SK-N-MC (cell line): ENCODE measurements around the gene HDAC1.

Experiments
- EZH2 ChIP-seq: fragments of 200-600 bp; sonication (generic); IDR thresholded peaks from one replicate; pipeline ENCODE4 v1.6.1; 2017; ENCODE audit warnings: antibody characterized with exemption
- POLR2AphosphoS5 ChIP-seq: IDR thresholded peaks from 2 replicates; pipeline ENCODE4 v1.6.1; 2012; ENCODE audit warnings: mild to moderate bottlenecking, low read depth, low read length, borderline replicate concordance

DNA sequence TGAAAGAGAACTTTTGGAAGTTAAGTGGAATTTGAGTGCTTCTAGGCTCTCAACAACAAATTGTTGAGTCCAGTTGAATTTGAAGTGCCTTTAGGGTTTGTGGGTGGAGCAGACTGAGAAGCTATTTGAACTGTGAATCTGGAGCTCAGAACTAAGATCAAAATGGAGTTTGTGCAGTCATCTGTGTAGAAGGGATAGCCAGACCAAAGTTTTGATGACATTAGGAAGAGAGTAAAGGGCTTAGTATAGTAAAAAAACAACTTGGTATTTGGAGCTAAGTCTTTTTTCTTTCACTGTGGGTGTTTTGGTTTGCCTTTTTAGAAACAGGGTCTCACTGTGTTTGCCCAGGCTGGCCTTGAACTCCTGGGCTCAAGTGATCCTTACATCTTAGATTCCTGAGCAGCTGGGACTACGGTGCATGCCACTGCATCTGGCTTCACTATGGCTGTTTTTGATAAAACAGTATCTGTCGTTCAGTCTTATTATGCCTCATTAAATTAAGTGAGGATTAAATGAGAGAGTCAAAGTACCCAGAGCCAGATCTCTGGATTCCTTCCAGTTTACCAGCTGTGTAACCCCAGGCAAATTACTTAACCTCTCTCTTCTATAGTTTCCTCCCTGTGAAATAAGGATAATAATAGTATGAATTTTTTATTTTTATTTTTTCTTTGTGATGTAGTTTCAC is 20.0 kb downstream of the HDAC1 start:
- no peak for TF ChIP-seq EZH2
- no peak for TF ChIP-seq POLR2AphosphoS5
